HG02798 (cell line): ENCODE measurements around the gene CDC45.

Experiments
- ATAC-seq: cut with Tn5 transposase; IDR thresholded peaks from one replicate; pipeline ENCODE4 v1.9.1; 2021; ENCODE audit warnings: mild to moderate bottlenecking; ENCODE audit not compliant: unreplicated experiment, poor library complexity

The CDC45 gene

GRCh38 chr22:19448076-19448607 lies 31.6 kb upstream of the CDC45 start:
- ATAC-seq, result peak; percentile 16

- ATAC-seq, result peak; percentile 22
Measured at GRCh38 chr22:19448739-19449421, 30.8 kb upstream of the CDC45 start.

DNA sequence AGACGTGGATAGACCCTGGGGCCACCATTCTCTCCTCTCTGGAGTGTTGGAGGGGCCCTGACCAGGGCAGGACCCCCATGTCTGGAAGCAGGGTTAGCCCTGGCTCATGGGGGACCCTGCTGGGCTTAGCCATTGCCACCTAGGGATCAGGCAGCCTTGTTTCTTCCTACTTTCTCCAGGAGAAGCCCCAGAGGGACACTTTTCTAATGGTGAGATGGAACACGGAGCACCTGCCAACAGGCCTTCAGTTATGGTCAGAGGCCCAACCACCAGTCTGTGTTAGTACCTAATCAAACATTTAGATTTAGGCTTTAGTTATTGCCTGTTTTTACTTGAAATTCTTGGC lies 30.3 kb upstream of the CDC45 start:
- no peak for ATAC-seq

DNA sequence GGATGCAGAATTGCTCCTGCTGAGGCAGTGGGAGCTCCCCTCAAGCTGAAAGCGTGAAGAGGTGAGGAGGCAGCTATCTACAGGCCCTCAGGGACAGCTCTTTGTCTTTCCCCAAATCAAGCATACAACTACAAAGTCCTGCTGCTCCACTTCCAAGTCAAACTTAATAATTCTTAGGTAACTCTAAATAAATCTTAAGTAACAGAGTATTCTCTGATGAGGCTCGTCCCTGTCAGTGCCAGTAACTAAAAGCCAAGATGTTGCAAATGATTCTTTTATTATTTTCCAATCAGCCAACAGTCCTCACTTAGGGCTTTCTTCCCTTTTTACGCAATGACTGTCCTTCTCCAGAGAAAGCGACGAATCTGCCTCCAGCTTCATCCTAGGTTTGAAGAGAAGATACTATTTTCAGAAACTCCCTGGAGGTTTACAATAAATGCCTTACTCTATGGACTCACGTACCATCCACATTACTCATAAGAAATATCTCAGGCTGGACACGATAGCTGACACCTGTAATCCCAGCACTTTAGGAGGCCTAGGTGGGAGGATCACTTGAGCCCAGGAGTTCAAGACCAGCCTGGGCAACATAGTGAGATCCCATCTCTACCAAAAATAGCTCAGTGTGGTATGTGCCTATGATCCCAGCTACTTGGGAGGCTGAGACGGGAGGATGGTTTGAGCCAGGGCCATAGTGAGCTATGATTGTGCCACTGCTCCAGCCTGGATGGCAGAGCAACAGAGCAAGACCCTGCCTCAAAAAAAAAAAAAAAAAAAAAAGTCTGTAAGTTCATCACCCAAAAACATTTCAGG lies 29.2 kb upstream of the CDC45 start:
- no peak for ATAC-seq

DNA sequence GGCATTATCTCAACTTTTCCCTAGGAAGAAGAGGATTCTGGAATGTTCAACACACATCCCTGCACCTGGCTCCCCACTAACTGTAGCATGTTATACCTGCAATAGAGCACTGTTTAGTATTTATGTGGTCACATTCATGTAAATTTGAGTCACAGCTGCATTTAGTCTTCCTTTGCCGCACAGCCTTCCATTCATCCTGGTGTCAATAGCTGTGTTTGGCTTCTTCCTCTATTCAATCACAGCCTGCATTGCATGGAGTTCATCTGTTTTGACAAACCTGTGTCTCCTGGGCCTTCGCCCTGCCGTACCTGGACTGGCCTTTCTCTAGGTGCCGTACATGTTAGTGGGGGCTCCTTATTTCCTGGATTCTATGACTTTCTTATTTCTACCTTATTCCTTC lies 28.1 kb upstream of the CDC45 start:
- ATAC-seq, result no peak

GRCh38 chr22:19453718-19454117 lies 26.0 kb upstream of the CDC45 start:
- ATAC-seq, result no peak

DNA sequence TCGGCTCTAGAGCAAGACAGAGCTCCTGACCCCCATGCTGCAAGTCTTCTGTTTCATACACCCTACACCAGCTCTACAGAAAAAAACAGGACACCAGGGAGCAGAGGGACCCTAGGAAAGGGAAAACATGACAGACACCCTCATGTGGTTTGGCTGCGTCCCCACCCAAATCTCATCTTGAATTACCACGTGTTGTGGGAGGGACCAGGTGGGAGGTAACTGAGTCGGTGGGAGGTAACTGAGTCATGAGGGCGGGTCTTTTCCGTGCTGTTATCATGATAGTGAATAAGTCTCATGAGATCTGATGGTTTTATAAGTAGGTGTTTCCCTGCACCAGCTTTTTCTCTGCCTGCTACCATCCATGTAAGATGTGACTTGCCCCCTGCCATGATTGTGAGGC lies 25.6 kb upstream of the CDC45 start:
- no peak for ATAC-seq

GRCh38 chr22:19455033-19455432 lies 24.7 kb upstream of the CDC45 start:
- ATAC-seq, result no peak

DNA sequence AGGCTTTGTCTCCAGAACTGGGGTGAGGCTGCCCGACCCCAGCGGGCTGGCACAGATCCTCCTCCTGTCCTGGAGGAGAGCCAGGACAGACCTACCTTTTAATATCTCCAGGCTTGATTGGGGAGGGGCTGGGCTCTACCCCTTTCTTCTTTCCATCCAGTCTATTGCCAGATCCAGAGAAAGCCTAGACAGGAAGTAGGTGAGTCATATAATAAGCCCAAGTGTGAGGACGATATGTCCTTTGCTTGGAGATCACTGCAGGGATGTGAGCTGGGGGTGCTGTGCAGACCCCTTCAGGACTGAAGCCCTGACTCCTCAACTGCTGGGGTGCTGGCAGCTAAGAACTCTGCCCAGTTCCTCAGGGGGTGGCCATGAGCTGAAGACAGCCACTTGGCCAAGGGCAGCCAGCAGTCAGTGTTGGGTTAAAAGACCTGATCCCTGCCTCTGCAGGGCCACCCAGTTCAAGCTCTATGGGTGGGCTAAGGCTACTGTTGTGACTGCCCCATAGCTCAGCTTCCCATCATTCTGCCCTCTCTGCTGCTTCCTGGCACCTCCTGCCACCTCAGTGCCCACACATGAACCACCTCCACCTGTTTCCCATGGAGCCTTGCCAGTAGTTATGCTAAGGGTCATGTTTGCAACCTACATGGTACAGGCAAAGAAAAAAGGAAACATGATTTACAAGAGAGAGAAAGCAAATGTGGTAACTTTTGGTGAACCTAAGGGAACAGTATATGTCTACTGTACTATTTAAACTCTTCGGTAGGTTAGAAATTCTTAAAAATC lies 23.9 kb upstream of the CDC45 start:
- no peak for ATAC-seq

GRCh38 chr22:19456541-19456940 lies 23.2 kb upstream of the CDC45 start:
- no peak for ATAC-seq

DNA sequence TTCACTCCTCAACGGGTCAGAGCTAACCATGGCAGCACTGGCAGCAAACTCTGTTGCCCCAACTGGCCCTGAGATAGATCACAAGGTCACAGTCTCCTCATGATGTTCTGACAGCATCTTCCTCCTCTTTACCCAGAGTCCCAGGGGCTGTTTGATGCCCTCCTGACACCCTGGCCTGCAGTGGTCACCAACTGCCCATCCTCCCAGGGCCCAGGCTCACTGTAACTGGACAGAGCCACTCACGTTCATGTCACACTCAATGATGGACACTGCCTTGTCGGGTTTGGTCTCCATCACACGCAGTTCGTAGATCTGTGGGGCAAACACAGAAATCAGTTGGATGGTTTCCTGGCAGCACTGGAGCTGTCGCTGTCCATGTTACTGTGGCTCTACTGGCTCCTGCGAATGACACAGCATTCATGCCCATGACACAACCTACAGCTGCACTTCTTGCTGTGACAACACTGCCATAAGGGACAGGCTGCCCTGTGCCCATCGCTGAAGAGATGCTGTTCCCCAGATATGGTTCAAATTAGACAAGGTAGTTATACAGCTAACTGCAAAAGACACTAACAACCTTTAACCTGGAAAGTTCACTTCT lies 21.8 kb upstream of the CDC45 start:
- ATAC-seq, result no peak

DNA sequence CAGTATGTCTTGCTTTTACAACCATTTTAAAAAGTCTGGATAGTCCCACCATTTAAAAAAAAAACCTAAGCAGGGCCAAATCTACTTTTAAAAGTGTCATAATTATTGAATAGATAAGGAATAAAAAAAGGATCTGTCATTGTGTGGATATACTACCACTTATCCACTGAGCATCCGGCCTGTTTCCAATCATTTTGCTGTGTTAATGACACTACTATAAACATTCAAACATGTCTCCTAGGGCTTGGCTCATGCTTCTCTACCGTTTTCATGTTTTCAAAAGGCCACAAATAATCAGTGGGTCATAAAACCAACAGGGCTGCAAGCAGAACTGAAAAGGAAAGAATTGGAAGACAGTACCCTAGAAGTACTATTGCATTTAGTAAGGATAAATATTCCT lies 19.7 kb upstream of the CDC45 start:
- ATAC-seq, result no peak

- no peak for ATAC-seq
Measured at GRCh38 chr22:19461506-19461905, 18.2 kb upstream of the CDC45 start.

DNA sequence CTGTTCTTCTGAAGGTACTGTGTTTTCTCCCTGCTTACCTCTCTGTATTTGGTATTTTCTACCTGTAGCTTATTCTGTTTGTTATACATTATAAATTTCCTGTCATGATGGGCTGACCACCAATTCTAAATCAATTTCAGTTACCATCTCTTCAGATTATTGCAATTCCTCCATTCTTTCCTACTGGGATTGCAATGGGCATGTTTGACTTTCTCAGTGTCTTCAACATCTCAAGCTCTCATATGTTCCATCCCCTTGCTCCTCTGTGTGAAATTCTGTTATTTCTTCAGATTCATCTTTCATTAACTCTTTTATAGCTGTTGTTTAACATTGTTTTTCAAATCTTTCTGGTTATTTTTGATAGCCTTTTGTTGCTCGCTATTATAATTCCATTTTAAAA lies 16.7 kb upstream of the CDC45 start:
- no peak for ATAC-seq

GRCh38 chr22:19463491-19464469 lies 15.9 kb upstream of the CDC45 start:
- ATAC-seq, result no peak

DNA sequence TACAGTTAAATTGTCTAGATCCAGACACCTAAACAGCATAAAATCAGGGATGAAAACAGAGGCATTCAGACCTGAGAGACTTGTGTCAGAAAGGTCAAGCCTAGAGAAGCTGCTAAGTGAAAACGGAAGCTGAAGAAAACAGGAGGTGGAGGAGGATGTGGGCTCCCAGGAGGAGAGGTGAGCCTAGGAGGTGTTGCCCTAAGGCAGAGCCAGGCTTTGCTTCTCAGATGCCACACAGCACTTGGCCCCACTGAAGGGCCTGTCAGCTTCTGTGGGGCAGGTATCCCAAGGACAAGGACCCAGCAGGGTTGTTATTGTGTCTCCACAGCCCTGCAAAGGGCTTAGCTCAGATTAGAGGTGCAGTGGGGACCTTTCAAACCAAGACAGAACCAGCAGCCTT lies 15.2 kb upstream of the CDC45 start:
- no peak for ATAC-seq

GRCh38 chr22:19464975-19465374 lies 14.7 kb upstream of the CDC45 start:
- no peak for ATAC-seq

DNA sequence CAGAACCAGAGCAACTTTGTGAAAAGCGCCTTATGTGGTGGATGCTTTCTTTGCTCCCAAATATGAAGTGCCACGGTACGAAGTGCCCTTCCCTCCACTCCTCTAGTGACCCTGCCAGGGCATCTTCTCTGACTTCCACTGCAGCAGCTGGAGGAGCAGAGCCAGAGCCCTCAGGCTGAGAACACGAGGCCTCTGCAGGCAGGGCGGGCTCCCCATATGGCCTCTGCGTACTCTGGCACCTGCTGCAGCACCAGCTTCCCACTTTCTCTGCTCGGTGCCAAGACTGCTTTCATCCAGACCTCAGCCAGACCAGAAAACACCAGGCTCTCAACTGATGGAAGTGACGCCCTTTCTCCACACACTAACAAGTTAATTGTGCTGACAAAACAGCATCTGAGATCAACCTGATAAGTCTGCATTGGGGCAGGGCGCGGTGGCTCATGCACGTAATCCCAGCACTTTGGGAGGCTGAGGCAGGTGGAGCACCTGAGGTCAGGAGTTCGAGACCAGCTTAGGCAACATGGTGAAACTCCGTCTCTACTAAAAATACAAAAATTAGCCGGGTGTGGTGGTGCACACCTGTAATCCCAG lies 13.5 kb upstream of the CDC45 start:
- ATAC-seq, result no peak
